HG02610 (cell line): Measurements from ENCODE around the gene NCOA5.

Experiments used
- ATAC-seq: cut with Tn5 transposase; IDR thresholded peaks from one replicate; pipeline ENCODE4 v1.9.1; 2021; ENCODE audit warnings: mild to moderate bottlenecking, moderate library complexity; ENCODE audit not compliant: unreplicated experiment

The NCOA5 gene

GRCh38 chr20:46021361-46022359 lies 68.1 kb downstream of the NCOA5 start:
- ATAC-seq = no peak

DNA sequence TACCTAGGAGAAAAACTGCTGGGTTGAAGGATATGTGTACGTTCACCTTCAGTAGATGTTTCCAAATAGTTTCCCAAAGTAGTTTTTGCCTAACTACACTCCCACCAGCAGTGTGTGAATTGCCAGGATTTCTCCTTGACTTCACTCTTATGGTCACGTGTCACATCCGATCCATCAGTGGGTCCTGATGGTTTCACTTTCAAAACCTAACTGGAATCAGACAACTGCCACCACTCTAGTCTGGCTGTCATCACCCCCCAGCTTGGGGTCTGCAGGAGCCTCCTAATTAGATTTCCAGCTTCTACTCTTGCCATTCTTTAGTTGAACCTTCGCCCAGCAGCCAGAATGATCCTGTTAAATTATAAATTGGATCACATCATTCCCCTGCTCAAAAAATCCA lies 69.2 kb downstream of the NCOA5 start:
- no peak for ATAC-seq

GRCh38 chr20:46018611-46019010 lies 71.2 kb downstream of the NCOA5 start:
- ATAC-seq = no peak

DNA sequence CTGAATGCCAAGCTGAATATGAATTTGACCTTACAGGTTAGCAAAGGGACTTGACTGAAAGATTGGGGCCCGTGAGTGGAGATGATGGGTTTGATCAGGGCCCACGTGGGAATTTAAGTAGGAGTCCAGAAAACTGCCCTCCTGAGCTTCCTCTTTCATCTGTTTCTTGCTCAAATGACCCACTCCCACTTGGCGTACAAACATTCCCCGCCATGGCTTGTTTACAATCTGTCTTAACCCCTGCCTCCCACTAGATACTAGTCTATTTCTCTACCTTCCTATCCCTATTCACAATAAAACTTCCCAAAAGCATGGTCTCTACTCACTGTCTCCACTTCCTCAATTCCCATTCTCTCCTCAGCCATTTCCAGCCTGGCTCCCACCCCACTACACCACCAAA lies 71.7 kb downstream of the NCOA5 start:
- ATAC-seq = no peak

DNA sequence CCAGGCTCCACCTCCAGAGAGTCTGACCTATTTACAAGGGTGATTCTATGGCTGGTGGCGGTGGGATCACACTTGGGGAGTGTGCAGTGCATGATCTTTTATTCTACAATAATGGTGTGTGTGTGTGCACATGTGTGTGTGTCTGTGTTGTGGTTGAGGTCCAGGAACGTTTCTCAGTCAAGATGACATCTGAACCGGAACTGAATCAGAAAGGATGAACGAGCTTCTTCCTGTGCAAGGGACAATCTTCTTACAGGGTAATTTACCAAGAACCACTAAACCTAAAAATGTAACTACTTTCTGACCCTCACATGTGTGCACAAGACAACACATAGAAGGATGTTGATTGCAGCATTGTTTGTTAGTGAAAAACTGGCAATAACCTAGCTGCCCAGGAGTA lies 72.5 kb downstream of the NCOA5 start:
- no peak for ATAC-seq

- no peak for ATAC-seq
Observed at GRCh38 chr20:46014517-46015396, 75.0 kb downstream of the NCOA5 start.

- ATAC-seq = peak; percentile 71
Observed at GRCh38 chr20:46013829-46014516, 75.8 kb downstream of the NCOA5 start.

GRCh38 chr20:46013322-46013828 lies 76.4 kb downstream of the NCOA5 start:
- no peak for ATAC-seq

DNA sequence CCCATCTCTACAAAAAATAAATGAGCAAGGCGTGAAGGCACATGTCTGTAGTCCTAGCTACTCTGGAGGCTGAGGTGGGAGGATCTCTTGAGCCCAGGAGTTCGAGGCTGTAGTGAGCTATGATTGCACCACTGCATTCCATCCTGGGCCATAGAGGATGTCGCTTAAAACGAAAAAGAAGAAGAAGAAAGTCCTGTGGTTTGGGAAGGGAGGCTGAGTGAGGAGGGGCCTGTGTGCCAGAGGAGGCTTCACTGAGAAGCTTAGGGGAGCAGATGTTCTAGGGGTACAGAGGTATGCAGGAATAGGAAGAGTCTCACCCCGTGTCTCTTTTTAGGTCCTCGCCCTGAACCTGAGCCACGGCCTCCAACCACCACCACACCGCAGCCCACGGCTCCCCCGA lies 76.8 kb downstream of the NCOA5 start:
- ATAC-seq = no peak

GRCh38 chr20:46011631-46012482 lies 77.9 kb downstream of the NCOA5 start:
- no peak for ATAC-seq
